HEK293 (cell line): ENCODE measurements around the gene DOP1B.

Experiments used
- MZF1 ChIP-seq: fragments of 450-650 bp; formaldehyde crosslinking; IDR thresholded peaks from 2 replicates; pipeline ENCODE4 v1.5.1; 2017; ENCODE audit warnings: missing biosample characterization, missing genetic modification characterization, borderline replicate concordance
- OSR2 ChIP-seq: fragments of 450-650 bp; formaldehyde crosslinking; IDR thresholded peaks from 2 replicates; pipeline ENCODE4 v1.5.1; 2016; ENCODE audit warnings: missing biosample characterization, missing genetic modification characterization
- ZBTB7A ChIP-seq: fragments of 450-650 bp; formaldehyde crosslinking; IDR thresholded peaks from 2 replicates; pipeline ENCODE4 v1.5.1; 2016; ENCODE audit warnings: low read depth, missing biosample characterization, missing genetic modification characterization
- ZNF16 ChIP-seq: fragments of 450-650 bp; formaldehyde crosslinking; IDR thresholded peaks from 2 replicates; pipeline ENCODE4 v1.5.1; 2016; ENCODE audit warnings: low read depth, missing biosample characterization, missing genetic modification characterization
- ZNF274 ChIP-seq, 2 experiments: fragments of 200-500 bp in 1 of 2; fragments of 450-650 bp in 1 of 2; sonication (Bioruptor generic) in 1 of 2; formaldehyde crosslinking in 1 of 2; IDR thresholded peaks; 2 replicates each; pipeline versions ENCODE4 v1.5.1 to v1.6.1; 2014 to 2016; ENCODE audit warnings: borderline replicate concordance in 1 of 2, inconsistent platforms in 1 of 2, low read length in 1 of 2, missing biosample characterization in 1 of 2, missing genetic modification characterization in 1 of 2
- ZNF335 ChIP-seq: fragments of 450-650 bp; formaldehyde crosslinking; conservative IDR thresholded peaks from 2 replicates; pipeline ENCODE4 v1.5.1; 2016; ENCODE audit warnings: missing biosample characterization, missing genetic modification characterization
- ZNF341 ChIP-seq: fragments of 450-650 bp; formaldehyde crosslinking; IDR thresholded peaks from 2 replicates; pipeline ENCODE4; 2016; ENCODE audit warnings: low read depth, missing biosample characterization, missing genetic modification characterization
- ZNF416 ChIP-seq: fragments of 450-650 bp; formaldehyde crosslinking; IDR thresholded peaks from 2 replicates; pipeline ENCODE4 v1.5.1; 2016; ENCODE audit warnings: missing biosample characterization, missing genetic modification characterization
- ZNF510 ChIP-seq: fragments of 450-650 bp; formaldehyde crosslinking; IDR thresholded peaks from 2 replicates; pipeline ENCODE4 v1.5.1; 2018; ENCODE audit warnings: mild to moderate bottlenecking, missing genetic modification characterization, missing biosample characterization; ENCODE audit not compliant: insufficient replicate concordance
- ZNF529 ChIP-seq: fragments of 450-650 bp; formaldehyde crosslinking; IDR thresholded peaks from 2 replicates; pipeline ENCODE4 v1.5.1; 2017; ENCODE audit warnings: missing genetic modification characterization, missing biosample characterization; ENCODE audit not compliant: insufficient replicate concordance
- ZNF544 ChIP-seq: fragments of 450-650 bp; formaldehyde crosslinking; IDR thresholded peaks from 2 replicates; pipeline ENCODE4 v1.5.0; 2017; ENCODE audit warnings: missing biosample characterization, missing genetic modification characterization
- ZNF629 ChIP-seq: fragments of 450-650 bp; formaldehyde crosslinking; IDR thresholded peaks from 2 replicates; pipeline ENCODE4 v1.5.1; 2017; ENCODE audit warnings: missing biosample characterization, missing genetic modification characterization
- TF ChIP-seq, protein P1 (sequence below): fragments of 450-650 bp; formaldehyde crosslinking; IDR thresholded peaks from 2 replicates; pipeline ENCODE4 v1.5.1; 2016; ENCODE audit warnings: missing biosample characterization, missing genetic modification characterization
- TF ChIP-seq, protein P2 (sequence below): fragments of 450-650 bp; formaldehyde crosslinking; IDR thresholded peaks from 2 replicates; pipeline ENCODE4 v1.5.1; 2016; ENCODE audit warnings: missing biosample characterization, missing genetic modification characterization, borderline replicate concordance
- TF ChIP-seq, protein P3 (sequence below): fragments of 450-650 bp; formaldehyde crosslinking; IDR thresholded peaks from 2 replicates; pipeline ENCODE4 v1.5.1; 2016; ENCODE audit warnings: missing biosample characterization, missing genetic modification characterization
- TF ChIP-seq, protein P4 (sequence below): fragments of 450-650 bp; formaldehyde crosslinking; IDR thresholded peaks from 2 replicates; pipeline ENCODE4 v1.5.1; 2016; ENCODE audit warnings: missing biosample characterization, missing genetic modification characterization
- TF ChIP-seq, protein P5 (sequence below): fragments of 450-650 bp; formaldehyde crosslinking; IDR thresholded peaks from 2 replicates; pipeline ENCODE4 v1.5.1; 2017; ENCODE audit warnings: missing biosample characterization, mild to moderate bottlenecking, missing genetic modification characterization, moderate library complexity
- TF ChIP-seq, protein P6 (sequence below): fragments of 450-650 bp; formaldehyde crosslinking; IDR thresholded peaks from 2 replicates; pipeline ENCODE4 v1.5.1; 2017; ENCODE audit warnings: missing biosample characterization, missing genetic modification characterization
- TF ChIP-seq, protein P7 (sequence below): sonication (generic); formaldehyde crosslinking; IDR thresholded peaks from 2 replicates; pipeline ENCODE4 v1.8.1; 2022; ENCODE audit warnings: mild to moderate bottlenecking, moderate library complexity, missing genetic modification reagents

Gene DOP1B

DNA sequence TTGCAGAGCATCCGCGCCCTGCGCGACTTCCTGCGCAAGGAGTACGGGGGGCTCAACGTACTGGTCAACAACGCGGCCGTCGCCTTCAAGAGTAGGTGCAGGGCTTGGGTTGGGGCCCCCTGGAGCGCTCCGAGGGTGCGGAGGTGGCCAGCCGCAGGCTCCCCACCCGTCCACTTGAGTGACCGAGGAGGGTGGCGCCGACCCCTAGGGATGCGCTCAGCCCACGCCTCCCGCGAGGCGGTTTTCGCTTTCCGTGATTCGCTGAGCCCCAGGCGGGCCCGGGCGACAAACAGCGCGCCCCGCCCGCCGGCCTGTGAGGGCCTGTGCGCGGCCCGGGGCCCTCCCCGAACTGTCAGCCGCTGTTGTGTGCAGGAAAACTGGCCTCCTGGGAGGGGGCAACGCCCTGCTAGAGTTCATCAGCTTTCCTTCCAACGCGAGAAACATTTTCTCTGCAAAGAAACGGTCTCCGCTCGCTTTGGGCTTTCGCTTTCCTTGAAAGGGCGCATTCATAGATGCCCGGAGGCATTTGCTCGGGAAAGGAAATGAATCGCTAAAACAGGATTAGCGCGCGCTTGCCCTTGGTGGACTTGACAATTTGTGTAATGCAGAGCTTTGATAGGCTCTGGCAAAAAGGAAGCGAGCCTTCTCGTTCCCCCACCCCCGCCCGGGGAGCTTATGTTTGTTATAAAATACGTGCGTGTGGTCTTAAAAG is 21.1 kb upstream of the DOP1B start (continued):
- TF ChIP-seq, protein P1, sequence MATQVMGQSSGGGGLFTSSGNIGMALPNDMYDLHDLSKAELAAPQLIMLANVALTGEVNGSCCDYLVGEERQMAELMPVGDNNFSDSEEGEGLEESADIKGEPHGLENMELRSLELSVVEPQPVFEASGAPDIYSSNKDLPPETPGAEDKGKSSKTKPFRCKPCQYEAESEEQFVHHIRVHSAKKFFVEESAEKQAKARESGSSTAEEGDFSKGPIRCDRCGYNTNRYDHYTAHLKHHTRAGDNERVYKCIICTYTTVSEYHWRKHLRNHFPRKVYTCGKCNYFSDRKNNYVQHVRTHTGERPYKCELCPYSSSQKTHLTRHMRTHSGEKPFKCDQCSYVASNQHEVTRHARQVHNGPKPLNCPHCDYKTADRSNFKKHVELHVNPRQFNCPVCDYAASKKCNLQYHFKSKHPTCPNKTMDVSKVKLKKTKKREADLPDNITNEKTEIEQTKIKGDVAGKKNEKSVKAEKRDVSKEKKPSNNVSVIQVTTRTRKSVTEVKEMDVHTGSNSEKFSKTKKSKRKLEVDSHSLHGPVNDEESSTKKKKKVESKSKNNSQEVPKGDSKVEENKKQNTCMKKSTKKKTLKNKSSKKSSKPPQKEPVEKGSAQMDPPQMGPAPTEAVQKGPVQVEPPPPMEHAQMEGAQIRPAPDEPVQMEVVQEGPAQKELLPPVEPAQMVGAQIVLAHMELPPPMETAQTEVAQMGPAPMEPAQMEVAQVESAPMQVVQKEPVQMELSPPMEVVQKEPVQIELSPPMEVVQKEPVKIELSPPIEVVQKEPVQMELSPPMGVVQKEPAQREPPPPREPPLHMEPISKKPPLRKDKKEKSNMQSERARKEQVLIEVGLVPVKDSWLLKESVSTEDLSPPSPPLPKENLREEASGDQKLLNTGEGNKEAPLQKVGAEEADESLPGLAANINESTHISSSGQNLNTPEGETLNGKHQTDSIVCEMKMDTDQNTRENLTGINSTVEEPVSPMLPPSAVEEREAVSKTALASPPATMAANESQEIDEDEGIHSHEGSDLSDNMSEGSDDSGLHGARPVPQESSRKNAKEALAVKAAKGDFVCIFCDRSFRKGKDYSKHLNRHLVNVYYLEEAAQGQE: peak; percentile 28; the same call in 1 of the 2 replicates
- TF ChIP-seq, protein P2, sequence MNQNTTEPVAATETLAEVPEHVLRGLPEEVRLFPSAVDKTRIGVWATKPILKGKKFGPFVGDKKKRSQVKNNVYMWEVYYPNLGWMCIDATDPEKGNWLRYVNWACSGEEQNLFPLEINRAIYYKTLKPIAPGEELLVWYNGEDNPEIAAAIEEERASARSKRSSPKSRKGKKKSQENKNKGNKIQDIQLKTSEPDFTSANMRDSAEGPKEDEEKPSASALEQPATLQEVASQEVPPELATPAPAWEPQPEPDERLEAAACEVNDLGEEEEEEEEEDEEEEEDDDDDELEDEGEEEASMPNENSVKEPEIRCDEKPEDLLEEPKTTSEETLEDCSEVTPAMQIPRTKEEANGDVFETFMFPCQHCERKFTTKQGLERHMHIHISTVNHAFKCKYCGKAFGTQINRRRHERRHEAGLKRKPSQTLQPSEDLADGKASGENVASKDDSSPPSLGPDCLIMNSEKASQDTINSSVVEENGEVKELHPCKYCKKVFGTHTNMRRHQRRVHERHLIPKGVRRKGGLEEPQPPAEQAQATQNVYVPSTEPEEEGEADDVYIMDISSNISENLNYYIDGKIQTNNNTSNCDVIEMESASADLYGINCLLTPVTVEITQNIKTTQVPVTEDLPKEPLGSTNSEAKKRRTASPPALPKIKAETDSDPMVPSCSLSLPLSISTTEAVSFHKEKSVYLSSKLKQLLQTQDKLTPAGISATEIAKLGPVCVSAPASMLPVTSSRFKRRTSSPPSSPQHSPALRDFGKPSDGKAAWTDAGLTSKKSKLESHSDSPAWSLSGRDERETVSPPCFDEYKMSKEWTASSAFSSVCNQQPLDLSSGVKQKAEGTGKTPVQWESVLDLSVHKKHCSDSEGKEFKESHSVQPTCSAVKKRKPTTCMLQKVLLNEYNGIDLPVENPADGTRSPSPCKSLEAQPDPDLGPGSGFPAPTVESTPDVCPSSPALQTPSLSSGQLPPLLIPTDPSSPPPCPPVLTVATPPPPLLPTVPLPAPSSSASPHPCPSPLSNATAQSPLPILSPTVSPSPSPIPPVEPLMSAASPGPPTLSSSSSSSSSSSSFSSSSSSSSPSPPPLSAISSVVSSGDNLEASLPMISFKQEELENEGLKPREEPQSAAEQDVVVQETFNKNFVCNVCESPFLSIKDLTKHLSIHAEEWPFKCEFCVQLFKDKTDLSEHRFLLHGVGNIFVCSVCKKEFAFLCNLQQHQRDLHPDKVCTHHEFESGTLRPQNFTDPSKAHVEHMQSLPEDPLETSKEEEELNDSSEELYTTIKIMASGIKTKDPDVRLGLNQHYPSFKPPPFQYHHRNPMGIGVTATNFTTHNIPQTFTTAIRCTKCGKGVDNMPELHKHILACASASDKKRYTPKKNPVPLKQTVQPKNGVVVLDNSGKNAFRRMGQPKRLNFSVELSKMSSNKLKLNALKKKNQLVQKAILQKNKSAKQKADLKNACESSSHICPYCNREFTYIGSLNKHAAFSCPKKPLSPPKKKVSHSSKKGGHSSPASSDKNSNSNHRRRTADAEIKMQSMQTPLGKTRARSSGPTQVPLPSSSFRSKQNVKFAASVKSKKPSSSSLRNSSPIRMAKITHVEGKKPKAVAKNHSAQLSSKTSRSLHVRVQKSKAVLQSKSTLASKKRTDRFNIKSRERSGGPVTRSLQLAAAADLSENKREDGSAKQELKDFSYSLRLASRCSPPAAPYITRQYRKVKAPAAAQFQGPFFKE (tag by site-specific recombination): peak; percentile 100
- TF ChIP-seq ZNF341 (tag by site-specific recombination) (peak; percentile 93), OSR2 (tag by site-specific recombination) (peak; percentile 47; the same call in 1 of the 2 replicates), ZNF510 (tag by site-specific recombination) (no peak), MZF1 (tag by site-specific recombination) (no peak), ZNF274 (IDR thresholded peaks at IDR 0.05; ENCODE audit: low read length) (no peak), ZNF274 (tag by site-specific recombination; IDR thresholded peaks at IDR 0.05; ENCODE audit: borderline replicate concordance) (no peak), ZNF544 (no peak), ZNF529 (tag by site-specific recombination) (no peak), ZNF629 (tag by site-specific recombination) (no peak; the same call in none of the 2 replicates), ZBTB7A (tag by site-specific recombination) (no peak; the same call in 1 of the 2 replicates), ZNF416 (no peak), ZNF16 (tag by site-specific recombination) (no peak), ZNF335 (peak; percentile 78)
- TF ChIP-seq, protein P3, sequence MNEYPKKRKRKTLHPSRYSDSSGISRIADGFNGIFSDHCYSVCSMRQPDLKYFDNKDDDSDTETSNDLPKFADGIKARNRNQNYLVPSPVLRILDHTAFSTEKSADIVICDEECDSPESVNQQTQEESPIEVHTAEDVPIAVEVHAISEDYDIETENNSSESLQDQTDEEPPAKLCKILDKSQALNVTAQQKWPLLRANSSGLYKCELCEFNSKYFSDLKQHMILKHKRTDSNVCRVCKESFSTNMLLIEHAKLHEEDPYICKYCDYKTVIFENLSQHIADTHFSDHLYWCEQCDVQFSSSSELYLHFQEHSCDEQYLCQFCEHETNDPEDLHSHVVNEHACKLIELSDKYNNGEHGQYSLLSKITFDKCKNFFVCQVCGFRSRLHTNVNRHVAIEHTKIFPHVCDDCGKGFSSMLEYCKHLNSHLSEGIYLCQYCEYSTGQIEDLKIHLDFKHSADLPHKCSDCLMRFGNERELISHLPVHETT (tag by site-specific recombination): no peak
- TF ChIP-seq, protein P4, sequence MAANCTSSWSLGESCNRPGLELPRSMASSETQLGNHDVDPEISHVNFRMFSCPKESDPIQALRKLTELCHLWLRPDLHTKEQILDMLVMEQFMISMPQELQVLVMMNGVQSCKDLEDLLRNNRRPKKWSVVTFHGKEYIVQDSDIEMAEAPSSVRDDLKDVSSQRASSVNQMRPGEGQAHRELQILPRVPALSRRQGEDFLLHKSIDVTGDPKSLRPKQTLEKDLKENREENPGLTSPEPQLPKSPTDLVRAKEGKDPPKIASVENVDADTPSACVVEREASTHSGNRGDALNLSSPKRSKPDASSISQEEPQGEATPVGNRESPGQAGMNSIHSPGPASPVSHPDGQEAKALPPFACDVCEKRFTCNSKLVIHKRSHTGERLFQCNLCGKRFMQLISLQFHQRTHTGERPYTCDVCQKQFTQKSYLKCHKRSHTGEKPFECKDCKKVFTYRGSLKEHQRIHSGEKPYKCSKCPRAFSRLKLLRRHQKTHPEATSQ (tag by site-specific recombination): peak; percentile 85; the same call in 1 of the 2 replicates
- TF ChIP-seq, protein P5, sequence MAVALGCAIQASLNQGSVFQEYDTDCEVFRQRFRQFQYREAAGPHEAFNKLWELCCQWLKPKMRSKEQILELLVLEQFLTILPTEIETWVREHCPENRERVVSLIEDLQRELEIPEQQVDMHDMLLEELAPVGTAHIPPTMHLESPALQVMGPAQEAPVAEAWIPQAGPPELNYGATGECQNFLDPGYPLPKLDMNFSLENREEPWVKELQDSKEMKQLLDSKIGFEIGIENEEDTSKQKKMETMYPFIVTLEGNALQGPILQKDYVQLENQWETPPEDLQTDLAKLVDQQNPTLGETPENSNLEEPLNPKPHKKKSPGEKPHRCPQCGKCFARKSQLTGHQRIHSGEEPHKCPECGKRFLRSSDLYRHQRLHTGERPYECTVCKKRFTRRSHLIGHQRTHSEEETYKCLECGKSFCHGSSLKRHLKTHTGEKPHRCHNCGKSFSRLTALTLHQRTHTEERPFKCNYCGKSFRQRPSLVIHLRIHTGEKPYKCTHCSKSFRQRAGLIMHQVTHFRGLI (tag by site-specific recombination): peak; percentile 44; the same call in 1 of the 2 replicates
- TF ChIP-seq, protein P6, sequence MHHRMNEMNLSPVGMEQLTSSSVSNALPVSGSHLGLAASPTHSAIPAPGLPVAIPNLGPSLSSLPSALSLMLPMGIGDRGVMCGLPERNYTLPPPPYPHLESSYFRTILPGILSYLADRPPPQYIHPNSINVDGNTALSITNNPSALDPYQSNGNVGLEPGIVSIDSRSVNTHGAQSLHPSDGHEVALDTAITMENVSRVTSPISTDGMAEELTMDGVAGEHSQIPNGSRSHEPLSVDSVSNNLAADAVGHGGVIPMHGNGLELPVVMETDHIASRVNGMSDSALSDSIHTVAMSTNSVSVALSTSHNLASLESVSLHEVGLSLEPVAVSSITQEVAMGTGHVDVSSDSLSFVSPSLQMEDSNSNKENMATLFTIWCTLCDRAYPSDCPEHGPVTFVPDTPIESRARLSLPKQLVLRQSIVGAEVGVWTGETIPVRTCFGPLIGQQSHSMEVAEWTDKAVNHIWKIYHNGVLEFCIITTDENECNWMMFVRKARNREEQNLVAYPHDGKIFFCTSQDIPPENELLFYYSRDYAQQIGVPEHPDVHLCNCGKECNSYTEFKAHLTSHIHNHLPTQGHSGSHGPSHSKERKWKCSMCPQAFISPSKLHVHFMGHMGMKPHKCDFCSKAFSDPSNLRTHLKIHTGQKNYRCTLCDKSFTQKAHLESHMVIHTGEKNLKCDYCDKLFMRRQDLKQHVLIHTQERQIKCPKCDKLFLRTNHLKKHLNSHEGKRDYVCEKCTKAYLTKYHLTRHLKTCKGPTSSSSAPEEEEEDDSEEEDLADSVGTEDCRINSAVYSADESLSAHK (tag by site-specific recombination): no peak; the same call in 1 of the 2 replicates
- TF ChIP-seq, protein P7, sequence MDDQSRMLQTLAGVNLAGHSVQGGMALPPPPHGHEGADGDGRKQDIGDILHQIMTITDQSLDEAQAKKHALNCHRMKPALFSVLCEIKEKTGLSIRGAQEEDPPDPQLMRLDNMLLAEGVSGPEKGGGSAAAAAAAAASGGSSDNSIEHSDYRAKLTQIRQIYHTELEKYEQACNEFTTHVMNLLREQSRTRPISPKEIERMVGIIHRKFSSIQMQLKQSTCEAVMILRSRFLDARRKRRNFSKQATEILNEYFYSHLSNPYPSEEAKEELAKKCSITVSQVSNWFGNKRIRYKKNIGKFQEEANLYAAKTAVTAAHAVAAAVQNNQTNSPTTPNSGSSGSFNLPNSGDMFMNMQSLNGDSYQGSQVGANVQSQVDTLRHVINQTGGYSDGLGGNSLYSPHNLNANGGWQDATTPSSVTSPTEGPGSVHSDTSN (CRISPR knock-in tag): no peak
